ENCODE measurements around the gene KRT78.

The KRT78 gene

DNA sequence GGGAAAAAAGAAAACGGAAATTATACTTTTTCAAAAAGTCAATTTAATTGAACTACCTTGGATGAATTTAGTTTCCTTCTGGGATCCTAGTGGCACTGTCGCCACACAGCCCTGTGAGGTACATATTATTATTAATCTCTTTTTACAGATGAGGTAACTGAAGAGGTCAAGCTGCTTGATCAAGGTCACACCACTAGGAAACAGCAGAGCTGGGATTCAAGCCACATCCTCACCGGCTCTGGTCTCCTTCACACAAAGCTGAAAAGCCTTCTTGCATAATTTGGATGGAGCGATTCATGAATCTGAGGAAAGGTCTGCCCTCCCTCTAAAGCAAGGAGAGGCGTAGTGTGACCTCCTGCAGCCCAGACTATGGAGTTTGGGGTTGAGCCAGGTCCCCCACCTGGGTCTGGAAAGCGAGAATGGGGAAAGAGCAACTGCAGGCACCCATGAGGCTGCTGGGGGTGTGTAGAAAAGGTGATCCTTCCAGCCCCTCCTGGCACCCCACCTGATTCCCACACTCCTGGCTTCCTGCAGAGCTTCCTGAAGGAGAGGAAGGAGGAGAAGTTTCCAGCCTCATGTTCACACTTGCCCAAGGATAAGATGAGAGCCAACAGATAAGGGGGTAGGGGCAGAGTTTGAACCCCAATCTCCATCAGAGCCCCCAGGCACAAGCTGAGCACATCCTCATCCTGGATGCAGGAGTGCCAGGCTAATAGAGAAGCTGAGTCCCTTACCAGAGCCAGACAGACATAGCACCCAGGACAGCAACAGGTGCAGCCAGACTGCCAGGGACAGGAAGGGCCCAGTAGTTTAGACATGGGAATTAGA is 10.8 kb downstream of the KRT78 start:
- H3K4me3 ChIP-seq (ENCODE audit: low read depth, low read length) = no peak overlapping the region
- peak; percentile 41 for DNase-seq (ENCODE audit: low read depth)
- TF ChIP-seq, protein P1, sequence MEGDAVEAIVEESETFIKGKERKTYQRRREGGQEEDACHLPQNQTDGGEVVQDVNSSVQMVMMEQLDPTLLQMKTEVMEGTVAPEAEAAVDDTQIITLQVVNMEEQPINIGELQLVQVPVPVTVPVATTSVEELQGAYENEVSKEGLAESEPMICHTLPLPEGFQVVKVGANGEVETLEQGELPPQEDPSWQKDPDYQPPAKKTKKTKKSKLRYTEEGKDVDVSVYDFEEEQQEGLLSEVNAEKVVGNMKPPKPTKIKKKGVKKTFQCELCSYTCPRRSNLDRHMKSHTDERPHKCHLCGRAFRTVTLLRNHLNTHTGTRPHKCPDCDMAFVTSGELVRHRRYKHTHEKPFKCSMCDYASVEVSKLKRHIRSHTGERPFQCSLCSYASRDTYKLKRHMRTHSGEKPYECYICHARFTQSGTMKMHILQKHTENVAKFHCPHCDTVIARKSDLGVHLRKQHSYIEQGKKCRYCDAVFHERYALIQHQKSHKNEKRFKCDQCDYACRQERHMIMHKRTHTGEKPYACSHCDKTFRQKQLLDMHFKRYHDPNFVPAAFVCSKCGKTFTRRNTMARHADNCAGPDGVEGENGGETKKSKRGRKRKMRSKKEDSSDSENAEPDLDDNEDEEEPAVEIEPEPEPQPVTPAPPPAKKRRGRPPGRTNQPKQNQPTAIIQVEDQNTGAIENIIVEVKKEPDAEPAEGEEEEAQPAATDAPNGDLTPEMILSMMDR (conservative IDR thresholded peaks at IDR 0.05; ENCODE audit: low read depth, low read length) = peak; percentile 12

DNA sequence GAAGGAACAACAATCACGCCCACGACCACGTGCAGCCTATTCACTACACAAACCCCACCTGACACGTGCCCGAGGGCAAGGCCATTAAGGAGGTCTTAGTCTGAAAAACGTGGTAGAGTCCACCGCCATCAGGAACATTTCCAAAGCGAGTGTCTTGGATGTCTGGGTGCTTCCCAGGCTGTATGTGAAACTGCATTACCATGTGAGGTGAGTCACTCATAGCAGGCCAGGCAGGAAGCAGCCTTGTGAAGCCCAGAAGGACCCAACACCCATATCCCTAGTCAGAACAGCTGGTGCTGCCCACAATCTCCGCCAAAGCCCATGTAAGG is 11.4 kb downstream of the KRT78 start:
- no peak overlapping the region for H3K4me3 ChIP-seq (ENCODE audit: low read depth, low read length)
- TF ChIP-seq, protein P1 (conservative IDR thresholded peaks at IDR 0.05; ENCODE audit: low read depth, low read length) = no peak
- DNase-seq (ENCODE audit: low read depth) = peak; percentile 89

DNA sequence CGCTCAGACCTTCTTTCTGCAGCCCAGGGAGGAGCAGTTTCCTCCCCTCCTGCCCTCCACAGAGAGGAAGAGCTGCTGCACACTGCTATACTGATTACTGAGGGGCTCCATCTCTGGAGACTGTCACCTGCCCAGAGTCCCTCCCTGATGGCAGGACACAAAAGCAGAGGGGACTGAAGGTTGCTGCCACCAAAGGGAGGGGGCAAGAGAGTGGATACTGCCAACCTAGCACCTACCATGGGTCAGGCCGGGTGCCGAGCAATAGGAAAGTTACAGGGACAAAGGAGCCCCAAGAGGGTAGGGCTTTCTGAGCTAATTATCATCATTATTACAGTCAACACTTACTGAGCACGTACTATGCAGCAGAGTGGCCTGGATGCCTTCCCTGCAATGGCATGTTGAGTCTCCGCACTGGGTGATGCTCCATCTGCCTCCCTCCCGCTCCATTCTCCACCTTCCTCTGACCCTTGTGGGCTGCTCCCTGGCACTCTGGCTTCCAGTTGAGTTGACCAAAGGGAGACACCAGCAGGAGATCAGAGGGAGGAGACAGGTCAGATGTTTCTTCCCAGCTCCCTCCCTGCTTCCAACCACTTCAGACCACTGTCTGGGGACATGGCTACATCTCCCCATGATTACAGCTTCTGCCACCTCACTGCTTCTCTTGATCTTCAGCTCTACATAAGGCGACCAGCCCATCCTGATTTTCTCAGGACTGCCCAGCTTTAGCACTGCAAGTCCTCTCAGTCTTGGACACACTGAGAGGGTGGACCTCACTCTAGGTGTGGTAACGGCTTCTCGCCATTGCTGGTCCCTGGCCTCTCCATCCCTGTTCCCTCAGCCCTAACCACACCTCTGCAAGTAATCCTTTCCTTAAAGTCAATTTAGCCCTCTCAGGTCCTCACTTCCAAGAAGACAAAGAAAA is 12.0 kb downstream of the KRT78 start:
- no peak overlapping the region for H3K4me3 ChIP-seq (ENCODE audit: low read depth, low read length)
- DNase-seq (ENCODE audit: low read depth) = no peak
- TF ChIP-seq, protein P1 (conservative IDR thresholded peaks at IDR 0.05; ENCODE audit: low read depth, low read length) = no peak

DNA sequence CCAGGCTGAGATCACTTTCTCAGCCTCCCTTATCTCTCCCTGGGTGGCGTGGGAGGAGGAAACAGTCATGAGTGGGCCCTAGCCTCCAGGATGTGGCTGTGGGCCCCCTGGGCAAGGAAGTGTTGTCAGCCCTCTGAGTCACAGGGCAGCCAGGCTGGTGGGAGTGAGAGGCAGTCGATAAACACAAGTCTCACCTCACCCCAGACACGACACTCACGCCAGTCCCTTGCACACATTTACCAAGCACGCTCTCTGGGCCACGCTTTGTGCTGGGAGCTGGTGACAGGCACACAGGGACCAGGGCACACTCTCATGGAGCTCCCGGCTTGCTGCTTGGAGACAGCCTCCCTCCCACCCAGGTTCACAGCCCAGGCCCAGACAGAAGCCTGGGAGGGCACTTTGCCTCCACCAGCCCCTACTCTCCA is 12.7 kb downstream of the KRT78 start:
- TF ChIP-seq, protein P1 (conservative IDR thresholded peaks at IDR 0.05; ENCODE audit: low read depth, low read length) = no peak
- DNase-seq (ENCODE audit: low read depth) = peak; percentile 57
- no peak overlapping the region for H3K4me3 ChIP-seq (ENCODE audit: low read depth, low read length)

DNA sequence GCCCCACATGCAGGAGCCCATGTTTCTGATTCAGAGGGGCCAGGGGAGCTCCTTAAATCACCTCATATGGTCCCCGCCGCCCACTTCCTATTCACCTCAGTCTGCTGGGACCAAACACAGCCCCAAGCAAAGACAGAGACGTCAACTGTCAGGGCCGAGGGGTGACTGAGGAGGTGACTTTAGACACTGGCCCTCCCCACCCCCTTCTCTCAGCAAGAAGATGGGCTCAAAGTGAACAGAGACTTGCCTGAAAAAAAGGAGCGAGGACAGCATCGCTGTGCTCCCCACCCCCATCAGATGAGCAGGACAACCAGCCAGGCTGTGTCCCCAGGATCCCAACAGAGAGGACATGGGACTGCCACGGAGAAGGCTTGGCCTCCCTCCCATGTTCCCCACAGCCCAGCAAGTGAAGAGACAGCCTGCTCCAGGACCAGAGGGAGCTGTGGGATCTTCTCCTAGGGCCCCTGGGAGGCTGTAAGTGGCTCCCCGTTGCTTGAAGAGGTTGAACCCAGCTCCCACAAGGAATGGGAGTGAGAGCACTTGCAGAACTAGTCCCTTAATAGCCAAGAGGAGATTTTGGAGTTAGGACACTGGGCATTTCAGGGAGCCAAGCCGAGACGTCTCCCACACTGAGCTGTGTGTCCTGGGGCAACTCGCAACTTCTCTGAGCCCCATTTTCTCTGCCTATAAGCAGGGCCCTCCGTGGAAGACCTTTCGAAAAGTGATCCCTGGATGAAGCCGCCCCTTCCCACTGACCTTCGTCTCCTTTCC is 13.3 kb downstream of the KRT78 start:
- no peak overlapping the region for H3K4me3 ChIP-seq (ENCODE audit: low read depth, low read length)
- TF ChIP-seq, protein P1 (conservative IDR thresholded peaks at IDR 0.05; ENCODE audit: low read depth, low read length) = no peak
- no peak for DNase-seq (ENCODE audit: low read depth)

DNA sequence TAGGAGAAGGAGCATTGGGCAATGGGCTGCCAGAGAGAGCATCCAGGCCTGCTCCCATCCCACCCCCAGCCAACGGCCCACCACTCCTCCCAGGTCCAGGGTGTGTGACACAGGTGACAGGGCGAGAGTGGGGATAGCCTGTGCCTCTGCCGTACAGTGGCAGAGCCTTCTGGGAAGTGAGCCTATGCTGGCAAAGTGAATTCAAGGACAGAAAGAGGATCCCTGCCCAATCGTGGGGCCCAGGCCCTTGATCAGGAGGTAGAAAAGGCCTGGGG is 14.1 kb downstream of the KRT78 start:
- TF ChIP-seq, protein P1 (conservative IDR thresholded peaks at IDR 0.05; ENCODE audit: low read depth, low read length) = no peak

More for the DNA sequence above, 14.1 kb downstream of the KRT78 start:
- DNase-seq (ENCODE audit: low read depth) = no peak
- no peak overlapping the region for H3K4me3 ChIP-seq (ENCODE audit: low read depth, low read length)
